HUES64 (cell line): Measurements from ENCODE around the gene SH3BP4.

ENCODE experiments used
- H3K27ac ChIP-seq: 2 replicates; pipeline ENCODE4 v1.7.0; 2013; ENCODE audit warnings: low read depth, low read length, inconsistent platforms
- H3K27me3 ChIP-seq: 2 replicates; pipeline ENCODE4 v1.6.1; 2013; ENCODE audit warnings: mild to moderate bottlenecking, low read length; ENCODE audit not compliant: insufficient read depth
- H3K36me3 ChIP-seq: 2 replicates; pipeline ENCODE4 v1.6.1; 2013; ENCODE audit warnings: mild to moderate bottlenecking, low read length; ENCODE audit not compliant: insufficient read depth
- H3K4me1 ChIP-seq: 2 replicates; pipeline ENCODE4 v1.6.1; 2013; ENCODE audit warnings: mild to moderate bottlenecking, low read length, moderate library complexity; ENCODE audit not compliant: insufficient read depth
- H3K4me3 ChIP-seq: 2 replicates; pipeline ENCODE4 v1.5.1; 2013; ENCODE audit warnings: mild to moderate bottlenecking, low read length, moderate library complexity
- H3K9ac ChIP-seq: 2 replicates; pipeline ENCODE4 v1.6.1; 2013; ENCODE audit warnings: mild to moderate bottlenecking, low read depth, low read length
- H3K9me3 ChIP-seq: 2 replicates; pipeline ENCODE4 v1.6.1; 2013; ENCODE audit warnings: low read depth, low read length; ENCODE audit not compliant: insufficient read depth
- WGBS: fragments of 150-250, 120-280 bp; methylation state at CpG from one replicate; pipeline ENCODE4 v1.1.7; 2013; ENCODE audit warnings: missing lambda C conversion rate; 5-methylcytosine and 5-hydroxymethylcytosine counted together

Gene SH3BP4

DNA sequence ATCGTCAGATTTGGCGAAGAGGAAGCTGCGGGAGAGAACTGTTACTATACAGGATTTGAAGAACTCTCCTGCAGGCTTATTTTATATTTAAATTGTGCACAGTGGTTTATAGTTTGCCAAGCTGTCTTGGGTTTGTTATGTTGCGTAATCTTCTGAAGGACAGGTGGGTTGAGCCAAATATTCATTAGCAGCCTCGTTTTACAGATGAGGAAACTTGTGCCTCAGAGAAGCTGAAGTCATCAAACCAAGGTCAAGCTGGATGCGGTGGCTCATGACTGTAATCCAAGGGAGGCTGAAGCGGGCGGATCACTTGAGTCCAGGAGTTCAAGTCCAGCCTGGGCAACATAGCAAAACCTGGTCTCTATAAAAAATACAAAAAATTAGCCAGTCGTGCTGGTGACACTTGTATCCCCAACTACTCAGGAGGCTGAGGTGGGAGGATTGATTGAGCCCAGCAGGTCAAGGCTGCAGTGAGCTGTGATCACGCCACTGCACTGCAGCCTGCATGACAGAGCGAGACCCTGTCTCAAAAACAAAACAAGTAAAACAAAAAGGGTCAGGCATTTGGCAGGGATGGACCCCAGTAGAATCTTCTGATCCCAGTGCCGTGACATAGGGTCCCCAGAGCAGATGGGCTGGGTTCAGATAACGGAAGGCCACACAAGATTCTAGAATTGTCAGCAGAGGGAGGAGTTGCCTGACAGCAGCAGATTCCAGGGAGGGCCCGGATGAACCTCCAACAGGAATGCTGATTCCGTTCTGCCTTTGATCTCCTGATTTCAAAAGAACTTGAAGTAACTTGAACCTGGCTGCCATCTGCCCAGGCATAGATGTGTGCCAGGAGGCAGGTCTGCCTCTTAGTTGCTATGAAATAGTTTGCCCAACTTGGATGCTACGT lies 50.6 kb downstream of the SH3BP4 start:
- WGBS: 85% methylated on average over 16 of the region's 16 CpGs
- no peak overlapping the region for H3K4me3 ChIP-seq
- peaks cover 19% of the 10 kb centered on the region for H3K36me3 ChIP-seq
- no peak overlapping the region for H3K27ac ChIP-seq
- peaks cover 27% of the 10 kb centered on the region for H3K4me1 ChIP-seq
- H3K9ac ChIP-seq: no peak overlapping the region
- no peaks in the 10 kb centered on the region for H3K27me3 ChIP-seq
- no peaks in the 10 kb centered on the region for H3K9me3 ChIP-seq

DNA sequence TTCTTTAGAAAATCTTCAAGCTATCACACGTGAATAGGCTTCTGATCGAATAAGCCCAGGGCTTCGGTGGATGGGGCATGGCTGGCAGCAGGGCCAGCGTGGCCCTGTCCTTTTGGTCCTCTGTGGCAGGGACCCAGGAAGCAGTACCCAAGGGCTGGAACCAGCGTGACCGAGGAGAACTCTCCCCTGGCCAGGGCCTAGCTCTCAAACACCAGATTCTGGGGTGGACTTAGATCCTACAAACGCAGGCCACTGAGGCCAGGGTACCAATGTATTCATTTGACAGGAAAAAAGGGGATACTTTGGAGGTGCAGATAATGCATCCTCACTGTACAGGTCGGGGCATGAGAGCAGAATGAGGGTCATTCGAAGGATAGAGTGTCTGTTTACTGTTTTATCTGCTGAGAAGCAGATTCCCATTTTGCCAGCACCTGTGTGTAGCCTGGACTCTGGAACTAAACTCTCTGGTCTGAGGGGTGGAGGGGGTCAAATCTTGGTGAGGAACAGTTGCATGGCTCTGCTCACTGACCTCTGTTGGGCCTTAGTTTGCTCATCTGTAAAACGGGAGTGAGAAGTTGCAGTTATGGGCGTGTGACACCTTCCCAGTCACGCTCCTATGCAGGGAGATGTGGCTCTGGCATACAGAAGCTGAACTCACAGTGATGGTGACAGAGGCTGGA lies 51.4 kb downstream of the SH3BP4 start:
- 92% methylated on average over 12 of the region's 12 CpGs for WGBS
- H3K9ac ChIP-seq: no peak overlapping the region
- peaks cover 14% of the 10 kb centered on the region for H3K36me3 ChIP-seq
- no peak overlapping the region for H3K27ac ChIP-seq
- H3K4me3 ChIP-seq: no peak overlapping the region
- no peaks in the 10 kb centered on the region for H3K27me3 ChIP-seq
- H3K9me3 ChIP-seq: no peaks in the 10 kb centered on the region
- peaks cover 27% of the 10 kb centered on the region for H3K4me1 ChIP-seq

DNA sequence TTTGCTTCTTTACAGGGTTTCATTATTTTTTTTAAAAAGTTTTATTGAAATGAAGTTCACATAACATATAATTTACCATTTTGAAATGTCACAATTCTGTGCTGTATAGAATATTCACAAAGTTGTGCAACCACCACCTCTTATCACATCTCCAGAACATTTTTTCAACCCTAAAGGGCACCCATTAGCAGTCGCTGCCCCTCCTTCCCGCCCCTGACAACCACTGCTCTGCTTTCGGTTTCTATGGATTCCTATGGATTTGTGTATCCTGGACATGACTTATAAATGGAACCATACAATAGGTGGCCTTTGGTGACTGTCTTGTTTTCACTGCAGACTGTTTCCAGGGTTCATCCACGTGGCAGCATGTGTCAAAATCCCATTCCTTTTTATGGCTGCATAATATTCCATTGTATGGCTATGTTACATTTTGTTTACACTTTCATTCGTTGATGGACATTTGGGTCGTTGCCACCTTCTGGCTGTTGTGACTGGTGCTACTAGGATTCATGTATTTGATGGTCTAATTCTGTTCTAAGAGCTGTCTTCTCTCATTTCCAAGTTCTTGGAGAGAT lies 52.6 kb downstream of the SH3BP4 start:
- peaks cover 31% of the 10 kb centered on the region for H3K4me1 ChIP-seq
- 93% methylated on average over 6 of the region's 6 CpGs for WGBS

DNA sequence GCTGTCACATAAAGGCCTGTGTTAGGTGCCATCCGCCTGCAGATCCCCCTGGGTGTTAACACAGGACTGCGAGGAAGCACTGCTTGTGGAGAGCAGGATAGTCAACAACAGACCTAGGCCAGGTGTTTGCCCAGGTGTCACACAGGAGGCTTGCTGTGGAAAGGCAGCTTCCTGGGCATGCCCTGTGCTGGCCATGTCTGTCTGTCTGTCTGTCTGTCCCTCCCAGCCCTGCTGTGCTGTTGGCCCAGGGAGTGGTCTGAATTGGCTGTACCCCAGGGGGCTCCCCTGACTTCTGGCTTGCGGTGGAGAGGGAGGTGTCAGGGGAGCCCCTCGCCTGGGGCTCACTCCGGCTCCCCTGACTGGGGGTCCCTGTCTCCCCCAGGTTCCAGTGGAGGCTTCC lies 53.2 kb downstream of the SH3BP4 start:
- Histone ChIP-seq H3K36me3 (peaks cover 6% of the 10 kb centered on the region; the same call in 1 of the 2 replicates), H3K9me3 (no peaks in the 10 kb centered on the region), H3K4me1 (peaks cover 31% of the 10 kb centered on the region), H3K27me3 (no peaks in the 10 kb centered on the region), H3K9ac (no peak overlapping the region; the same call in 1 of the 2 replicates), H3K4me3 (no peak overlapping the region), H3K27ac (peak overlapping the region; percentile 77; the same call in 1 of the 2 replicates)
- 83% methylated on average over 5 of the region's 5 CpGs for WGBS

More for the DNA sequence above, 52.6 kb downstream of the SH3BP4 start:
- no peak overlapping the region for H3K4me3 ChIP-seq
- H3K9me3 ChIP-seq: no peaks in the 10 kb centered on the region
- no peak overlapping the region for H3K27ac ChIP-seq
- H3K36me3 ChIP-seq: peaks cover 6% of the 10 kb centered on the region; the same call in 1 of the 2 replicates
- H3K27me3 ChIP-seq: no peaks in the 10 kb centered on the region
- no peak overlapping the region for H3K9ac ChIP-seq

DNA sequence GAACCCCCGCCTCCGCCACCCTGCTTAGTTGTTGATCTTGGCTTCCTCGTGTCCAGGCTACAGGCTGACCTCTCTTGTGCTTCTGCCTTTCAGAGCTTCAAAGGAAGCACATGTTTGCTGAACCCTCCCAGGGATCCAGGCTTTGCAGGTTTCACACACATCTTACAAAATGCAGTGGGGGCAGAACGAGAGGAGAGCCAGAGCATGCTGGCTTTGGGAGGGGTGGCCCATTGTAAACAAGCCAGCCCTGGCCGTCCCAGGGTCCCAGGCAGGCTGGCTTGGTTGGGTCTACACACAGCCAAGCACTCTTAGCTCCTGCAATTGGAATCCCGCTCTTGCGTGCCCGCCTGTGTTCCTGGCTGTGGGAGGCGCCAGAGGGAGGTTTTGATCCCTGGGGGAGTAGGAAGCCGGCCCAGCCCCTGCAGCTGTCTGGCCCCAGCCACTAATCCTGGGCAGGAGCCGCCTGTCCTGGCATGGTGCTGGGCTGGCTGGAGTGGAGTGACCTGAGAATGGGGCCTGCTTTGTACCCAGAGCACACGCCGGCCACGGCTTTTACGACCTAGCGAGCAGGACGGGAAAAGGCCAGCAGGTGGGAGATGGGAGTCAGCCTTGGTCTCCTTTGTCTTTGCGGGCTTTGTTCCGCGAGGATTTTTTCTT lies 53.9 kb downstream of the SH3BP4 start:
- H3K27ac ChIP-seq: peak overlapping the region; percentile 77
- H3K9ac ChIP-seq: peak overlapping the region; percentile 53
- 0 out of 2 replicates have a peak, but pooled peaks cover 6% of the 10 kb centered on the region for H3K36me3 ChIP-seq

DNA sequence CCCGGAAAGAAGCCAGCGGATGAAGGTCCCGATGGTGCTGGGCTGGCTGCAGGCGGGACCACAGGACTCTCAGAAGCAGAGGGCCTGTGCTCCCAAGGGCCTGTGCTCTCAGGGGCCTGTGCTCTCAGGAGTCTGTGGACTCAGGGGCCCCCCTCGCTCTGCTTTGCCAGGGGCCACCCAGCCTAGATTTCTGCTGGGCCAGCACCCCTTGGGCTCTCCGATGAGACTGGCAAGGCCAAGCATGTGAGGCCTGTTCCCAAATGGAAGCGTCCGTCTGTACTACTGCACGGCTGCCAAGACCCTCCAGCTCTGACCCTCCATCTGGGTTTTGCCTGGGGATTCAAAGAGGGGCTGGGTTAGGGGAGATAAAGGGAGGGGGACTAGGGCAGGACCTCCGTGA lies 54.6 kb downstream of the SH3BP4 start:
- Histone ChIP-seq H3K27ac (peak overlapping the region; percentile 77), H3K9me3 (no peaks in the 10 kb centered on the region), H3K27me3 (no peaks in the 10 kb centered on the region), H3K9ac (peak overlapping the region; percentile 53), H3K36me3 (0 out of 2 replicates have a peak, but pooled peaks cover 6% of the 10 kb centered on the region), H3K4me1 (peaks cover 38% of the 10 kb centered on the region), H3K4me3 (no peak overlapping the region)
- WGBS: 90% methylated on average over 10 of the region's 10 CpGs

More for the DNA sequence above, 53.9 kb downstream of the SH3BP4 start:
- H3K9me3 ChIP-seq: no peaks in the 10 kb centered on the region
- H3K27me3 ChIP-seq: no peaks in the 10 kb centered on the region
- 23% methylated on average over 20 of the region's 20 CpGs for WGBS
- H3K4me1 ChIP-seq: peaks cover 31% of the 10 kb centered on the region
- H3K4me3 ChIP-seq: no peak overlapping the region

DNA sequence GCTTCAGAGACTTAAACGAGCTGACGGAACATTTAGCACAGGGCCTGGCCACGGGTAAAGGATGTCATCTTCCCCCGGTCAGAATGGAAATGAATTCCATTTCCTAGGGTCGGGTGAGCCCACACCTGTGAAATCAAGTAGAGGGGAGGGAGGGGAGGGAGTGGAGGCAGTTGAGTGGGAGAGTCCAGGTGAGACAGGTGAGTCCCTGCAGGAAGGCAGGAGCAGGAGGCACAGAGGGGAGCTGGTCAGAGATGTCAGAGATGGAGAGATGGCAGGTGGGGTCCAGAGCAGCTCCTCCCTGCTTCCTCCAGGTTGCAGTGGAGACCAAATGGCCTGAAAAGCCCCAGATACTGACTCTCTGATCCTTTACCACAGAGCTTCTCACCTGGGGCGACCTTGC lies 55.2 kb downstream of the SH3BP4 start:
- 0 out of 2 replicates have a peak, but pooled peaks cover 6% of the 10 kb centered on the region for H3K36me3 ChIP-seq
- WGBS: 89% methylated on average over 6 of the region's 6 CpGs
- no peak overlapping the region for H3K4me3 ChIP-seq
- H3K9ac ChIP-seq: no peak overlapping the region
- no peaks in the 10 kb centered on the region for H3K27me3 ChIP-seq
- H3K4me1 ChIP-seq: peaks cover 43% of the 10 kb centered on the region
- H3K27ac ChIP-seq: no peak overlapping the region
- no peaks in the 10 kb centered on the region for H3K9me3 ChIP-seq

DNA sequence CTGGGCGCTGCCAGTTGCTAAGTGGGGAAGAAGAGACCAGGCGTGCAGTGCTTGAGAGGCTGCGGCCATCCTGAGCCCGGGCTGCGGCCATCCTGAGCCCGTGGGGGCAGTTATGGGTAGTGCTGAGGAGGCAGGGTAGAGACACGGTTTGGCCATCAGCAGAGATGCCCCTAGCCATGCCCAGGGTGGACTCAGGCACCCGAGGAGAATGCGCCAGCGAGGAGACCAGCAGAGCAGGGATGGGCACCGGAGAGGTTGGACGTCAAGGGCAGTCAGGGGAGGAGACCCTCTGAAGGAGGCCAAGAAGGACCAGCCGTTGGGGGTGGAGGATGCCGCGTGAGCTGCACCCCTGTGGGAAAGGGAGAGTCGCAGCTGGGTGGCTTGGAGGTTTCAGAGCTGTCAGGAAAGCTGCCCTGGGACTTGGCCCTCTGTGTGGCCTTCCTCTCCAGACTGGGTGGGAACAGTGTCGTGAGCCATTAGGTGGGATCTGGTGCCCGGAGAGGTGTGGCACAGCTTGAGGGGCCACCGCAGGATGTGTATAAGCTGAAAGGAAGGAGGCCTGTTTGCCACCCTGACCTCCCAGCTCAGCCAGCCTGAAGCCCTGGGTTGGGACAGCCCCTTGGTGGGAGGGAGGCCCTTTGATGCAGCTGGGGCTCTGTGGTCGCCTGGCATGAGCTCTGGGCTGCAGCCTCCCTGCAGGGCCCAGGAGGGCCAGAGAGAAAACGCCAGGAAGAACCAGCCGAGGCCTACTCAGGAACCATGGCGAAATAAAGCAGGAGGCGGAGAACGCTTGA lies 56.0 kb downstream of the SH3BP4 start:
- Histone ChIP-seq H3K9me3 (no peaks in the 10 kb centered on the region), H3K9ac (no peak overlapping the region), H3K4me1 (peaks cover 51% of the 10 kb centered on the region), H3K36me3 (no peaks in the 10 kb centered on the region), H3K27me3 (no peaks in the 10 kb centered on the region), H3K4me3 (no peak overlapping the region), H3K27ac (no peak overlapping the region)
- WGBS: 91% methylated on average over 25 of the region's 25 CpGs

DNA sequence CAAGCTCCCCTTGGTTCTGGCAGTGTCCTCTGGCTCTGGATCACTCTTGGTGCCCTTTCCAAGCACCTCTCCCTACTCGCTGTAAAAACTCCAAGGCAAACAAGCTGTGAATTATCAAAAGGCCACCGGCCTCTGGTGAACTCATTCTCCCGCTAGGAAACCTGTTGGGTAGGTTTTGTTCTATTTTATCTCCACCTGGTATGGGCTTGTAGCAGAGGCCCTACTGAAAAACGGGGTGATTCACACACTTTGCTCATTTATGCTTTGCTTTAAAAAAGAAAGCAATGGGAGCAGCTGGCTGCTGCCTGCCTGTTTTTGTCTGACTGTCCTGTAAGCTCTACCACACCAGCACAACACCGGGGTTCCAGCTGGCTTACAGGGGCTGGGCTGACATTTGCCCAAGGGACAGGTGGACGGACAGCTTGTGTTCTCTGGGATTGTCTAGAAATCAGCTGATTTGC lies 56.8 kb downstream of the SH3BP4 start:
- 92% methylated on average over 6 of the region's 6 CpGs for WGBS
- Histone ChIP-seq H3K27me3 (no peaks in the 10 kb centered on the region), H3K4me1 (peaks cover 54% of the 10 kb centered on the region), H3K36me3 (no peaks in the 10 kb centered on the region), H3K4me3 (no peak overlapping the region), H3K9me3 (no peaks in the 10 kb centered on the region), H3K27ac (no peak overlapping the region), H3K9ac (no peak overlapping the region)

DNA sequence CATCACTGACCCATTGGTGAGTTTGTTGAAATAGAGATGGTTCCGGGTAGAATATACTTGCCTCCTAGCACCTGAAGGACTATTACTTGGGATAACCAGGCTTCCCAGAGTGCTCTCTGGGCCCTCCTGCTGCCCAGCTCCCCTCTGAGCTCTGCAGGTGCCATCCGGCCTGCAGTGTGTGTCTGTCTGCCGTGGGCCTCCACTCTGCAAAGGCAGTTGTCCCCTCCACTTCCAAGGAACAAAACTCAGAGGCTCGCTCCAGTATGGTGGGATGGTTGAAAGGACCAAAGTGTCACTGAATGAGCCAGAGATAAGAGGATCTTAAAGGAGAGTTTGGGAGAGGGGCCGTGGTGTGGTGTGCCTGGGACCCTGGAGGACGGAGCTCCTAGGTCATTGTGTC lies 57.3 kb downstream of the SH3BP4 start:
- H3K4me1 ChIP-seq: peaks cover 55% of the 10 kb centered on the region
- no peak overlapping the region for H3K9ac ChIP-seq

More for the DNA sequence above, 57.3 kb downstream of the SH3BP4 start:
- WGBS: 89% methylated on average over 6 of the region's 6 CpGs
- Histone ChIP-seq H3K36me3 (no peaks in the 10 kb centered on the region), H3K9me3 (no peaks in the 10 kb centered on the region), H3K4me3 (no peak overlapping the region), H3K27me3 (no peaks in the 10 kb centered on the region), H3K27ac (no peak overlapping the region)
